H1 (cell line): Measurements from ENCODE around the gene POLD4. TPM values are rescaled to one million over a fixed set of nuclear protein-coding genes. Genes with fewer than 3 reads are reported as not detected.
A peak's percentile ranks its signal among the peaks of the same experiment; 100 is the strongest.

Source experiments
- CTCF ChIA-PET: fragments of 300-600 bp; sonication (Branson Sonifier 250); formaldehyde crosslinking; loops from one replicate; lab custom pipeline; 2021; ENCODE audit not compliant: partially characterized antibody; lab: Charles Lee
- POLR2A ChIA-PET: fragments of 300-600 bp; sonication (Branson Sonifier 250); formaldehyde crosslinking; loops from one replicate; lab custom pipeline; 2021; ENCODE audit warnings: inconsistent platforms; ENCODE audit not compliant: partially characterized antibody; lab: Charles Lee
- DNase-seq, 2 experiments: peaks; one replicate each; pipeline versions ENCODE4 v3.0.0 to v3.0.0-alpha.2; 2010 to 2022; ENCODE audit warnings: low spot score in 2 of 2, low read depth in 1 of 2, mixed read lengths in 1 of 2
- FAIRE-seq: peaks from 2 replicates; lab custom pipeline; 2011; peaks lifted over from hg19 to GRCh38; lab: Jason Lieb, UNC
- H2AFZ ChIP-seq: 2 replicates; pipeline ENCODE4 v1.8.1; 2012; ENCODE audit warnings: low read length, inconsistent platforms
- H2AK5ac ChIP-seq: 2 replicates; pipeline ENCODE4 v1.6.1; 2013; ENCODE audit warnings: low read depth, low read length
- H2BK120ac ChIP-seq: replicated peaks from 2 replicates; pipeline ENCODE3; 2013; ENCODE audit warnings: low read depth, low read length, inconsistent platforms
- H2BK12ac ChIP-seq: 2 replicates; pipeline ENCODE4 v1.6.1; 2013; ENCODE audit warnings: low read depth, low read length
- H2BK15ac ChIP-seq: 2 replicates; pipeline ENCODE4 v1.6.1; 2013; ENCODE audit warnings: low read length
- H2BK20ac ChIP-seq: 2 replicates; pipeline ENCODE4 v1.6.1; 2013; ENCODE audit warnings: low read length
- H2BK5ac ChIP-seq: 2 replicates; pipeline ENCODE4 v1.6.1; 2013; ENCODE audit warnings: low read depth, low read length
- H3K14ac ChIP-seq: 2 replicates; pipeline ENCODE4 v1.6.1; 2013; ENCODE audit warnings: inconsistent platforms; ENCODE audit not compliant: insufficient read length
- H3K18ac ChIP-seq: 2 replicates; pipeline ENCODE4 v1.6.1; 2013; ENCODE audit warnings: low read length; ENCODE audit errors: extremely low read depth
- H3K23ac ChIP-seq: 2 replicates; pipeline ENCODE4 v1.6.1; 2013; ENCODE audit warnings: inconsistent platforms; ENCODE audit not compliant: insufficient read length
- H3K23me2 ChIP-seq: 2 replicates; pipeline ENCODE4 v1.6.1; 2013; ENCODE audit warnings: low read depth, low read length
- H3K27ac ChIP-seq: 2 replicates; pipeline ENCODE4 v1.6.1; 2011; ENCODE audit warnings: low read depth, low read length, inconsistent platforms
- H3K27me3 ChIP-seq, 4 experiments: replicated peaks in 1 of 4; 1 replicate in 1 of 4; 2 replicates in 3 of 4; pipeline versions ENCODE4 v1.6.1 to v1.8.1; 2011 to 2013; ENCODE audit warnings: low read length in 3 of 4, mild to moderate bottlenecking in 3 of 4, inconsistent platforms in 2 of 4, mixed read lengths in 2 of 4, moderate library complexity in 1 of 4; ENCODE audit not compliant: control insufficient read depth in 3 of 4, insufficient read depth in 3 of 4; ENCODE audit errors: extremely low read depth in 1 of 4
- H3K36me3 ChIP-seq, 4 experiments: 2 replicates each; pipeline versions ENCODE4 v1.6.1 to v1.8.1; 2011 to 2013; ENCODE audit warnings: mild to moderate bottlenecking in 4 of 4, low read length in 3 of 4, moderate library complexity in 2 of 4, control low read depth in 1 of 4, inconsistent platforms in 1 of 4; ENCODE audit not compliant: insufficient read depth in 4 of 4, control insufficient read depth in 2 of 4
- H3K4ac ChIP-seq: replicated peaks from 2 replicates; pipeline ENCODE3; 2013; ENCODE audit warnings: low read length, low read depth, mixed read lengths, inconsistent platforms; ENCODE audit not compliant: insufficient read length
- H3K4me1 ChIP-seq, 4 experiments: replicated peaks in 1 of 4; 1 replicate in 1 of 4; 2 replicates in 3 of 4; pipeline versions ENCODE4 v1.6.1 to v1.8.1; 2011 to 2013; ENCODE audit warnings: low read length in 3 of 4, inconsistent platforms in 2 of 4, mixed read lengths in 1 of 4; ENCODE audit not compliant: insufficient read depth in 4 of 4, control insufficient read depth in 3 of 4
- H3K4me2 ChIP-seq, 2 experiments: 2 replicates each; pipeline versions ENCODE4 v1.6.1 to v1.8.1; 2011 to 2013; ENCODE audit warnings: low read depth in 2 of 2, low read length in 2 of 2, control low read depth in 1 of 2, inconsistent platforms in 1 of 2, mild to moderate bottlenecking in 1 of 2; ENCODE audit not compliant: insufficient read depth in 1 of 2
- H3K4me3 ChIP-seq, 4 experiments: fragments of 200-600, 300-600 bp in 1 of 4; sonication (generic), shearing (Covaris generic), sonication (Bioruptor Twin) in 1 of 4; 2 replicates each; pipeline versions ENCODE4 v1.5.1 to v1.8.1; 2011 to 2016; ENCODE audit warnings: low read length in 4 of 4, low read depth in 3 of 4, control low read depth in 2 of 4, inconsistent platforms in 2 of 4, mild to moderate bottlenecking in 2 of 4, mixed read lengths in 1 of 4, moderate library complexity in 1 of 4; ENCODE audit not compliant: insufficient read depth in 2 of 4; ENCODE audit errors: extremely low read depth in 1 of 4
- H3K56ac ChIP-seq: replicated peaks from 2 replicates; pipeline ENCODE3; 2013; ENCODE audit warnings: low read depth, mild to moderate bottlenecking, mixed read lengths, low read length, inconsistent platforms; ENCODE audit not compliant: insufficient read length
- H3K79me1 ChIP-seq: 2 replicates; pipeline ENCODE4 v1.6.1; 2013; ENCODE audit warnings: low read depth, low read length, control low read depth
- H3K79me2 ChIP-seq, 2 experiments: 2 replicates each; pipeline versions ENCODE4 v1.6.1 to v1.8.1; 2012 to 2013; ENCODE audit warnings: low read length in 2 of 2, mild to moderate bottlenecking in 2 of 2, inconsistent platforms in 1 of 2; ENCODE audit not compliant: insufficient read depth in 2 of 2, control insufficient read depth in 1 of 2
- H3K9ac ChIP-seq, 4 experiments: replicated peaks in 1 of 4; 1 replicate in 1 of 4; 2 replicates in 3 of 4; pipeline versions ENCODE4 v1.6.1 to v1.8.1; 2011 to 2013; ENCODE audit warnings: low read depth in 3 of 4, low read length in 3 of 4, control low read depth in 2 of 4, mild to moderate bottlenecking in 2 of 4, moderate library complexity in 2 of 4, inconsistent platforms in 1 of 4; ENCODE audit errors: extremely low read depth in 1 of 4
- H3K9me3 ChIP-seq, 2 experiments: 2 replicates each; pipeline versions ENCODE4 v1.6.1 to v1.8.1; 2012 to 2013; ENCODE audit warnings: mild to moderate bottlenecking in 2 of 2, moderate library complexity in 2 of 2, control low read depth in 1 of 2, inconsistent platforms in 1 of 2, low read depth in 1 of 2, low read length in 1 of 2, mixed read lengths in 1 of 2; ENCODE audit not compliant: insufficient read depth in 2 of 2
- H4K20me1 ChIP-seq, 2 experiments: replicated peaks in 1 of 2; 2 replicates each; pipeline versions ENCODE3 to v1.8.1; 2011 to 2013; ENCODE audit warnings: inconsistent platforms in 2 of 2, low read length in 2 of 2, mild to moderate bottlenecking in 1 of 2; ENCODE audit not compliant: insufficient read depth in 2 of 2, control insufficient read depth in 1 of 2
- H4K5ac ChIP-seq: 2 replicates; pipeline ENCODE4 v1.6.1; 2013; ENCODE audit warnings: low read length, low read depth, mixed read lengths, inconsistent platforms; ENCODE audit not compliant: insufficient read length
- H4K8ac ChIP-seq: 2 replicates; pipeline ENCODE4 v1.8.0; 2013; ENCODE audit warnings: mild to moderate bottlenecking, moderate library complexity, low read length, inconsistent platforms; ENCODE audit not compliant: insufficient read depth; ENCODE audit errors: extremely low read depth
- H4K91ac ChIP-seq: replicated peaks from 2 replicates; pipeline ENCODE3; 2013; ENCODE audit warnings: low read length, mixed read lengths, inconsistent platforms; ENCODE audit not compliant: insufficient read length
- WGBS, 2 experiments: shearing (Covaris generic) in 1 of 2; methylation state at CpG; one replicate each; pipeline versions ENCODE4 v1.1.6 to v1.1.7; 2013 to 2015; ENCODE audit warnings: low lambda C conversion rate in 2 of 2, mixed read lengths in 2 of 2, inconsistent platforms in 1 of 2, low coverage in 1 of 2, missing lambda C conversion rate in 1 of 2; ENCODE audit not compliant: insufficient replicate concordance in 2 of 2, insufficient coverage in 1 of 2, insufficient read length in 1 of 2; ENCODE audit errors: extremely low coverage in 1 of 2, missing lambda C conversion rate in 1 of 2; 5-methylcytosine and 5-hydroxymethylcytosine counted together
- polyA plus RNA-seq, 7 experiments: library from polyadenylated mRNA; depleted of rRNA in 3 of 7; stranded (reverse) in 5 of 7; unstranded in 2 of 7; fragments of >200 nt in 5 of 7; fragments of 200-250 nt in 2 of 7; gene quantifications; 1 replicate in 5 of 7; 2 replicates in 1 of 7; 4 replicates in 1 of 7; pipeline versions ENCODE4 v1.2.1 to v1.2.3, GENCODE V29; 2011 to 2013; ENCODE audit warnings: missing spikeins in 2 of 7, mixed read lengths in 2 of 7
- total RNA-seq: library from RNA; stranded (reverse); fragmentation: NEBNext Ultra II Directional; extraction: Animal tissue kit (Norgen Biotek cat#: 25700); gene quantifications from 2 replicates; pipeline ENCODE4 v1.2.1, GENCODE V29; 2021

The POLD4 gene
- total and polyA plus RNA-seq, 2 of the 8 experiments (the other 6 are each of a cell fraction or from before 2014, with no cell fraction given) = 21.2 to 46.7 TPM

- Histone ChIP-seq H3K4ac (no peak overlapping the region), H3K23ac (no peak overlapping the region), H2BK120ac (no peak overlapping the region), H4K91ac (no peak overlapping the region), H3K4me1 (peaks cover 0 to 6% (median 6%) of the 10 kb centered on the region in 4 experiments; a peak in 4 of 7 replicates), H3K56ac (no peak overlapping the region), H2BK12ac (0 out of 2 replicates have a peak overlapping the region, but pooled peaks have one; percentile 68), H3K4me3 (no peak overlapping the region), H4K5ac (no peak overlapping the region), H2BK15ac (0 out of 2 replicates have a peak overlapping the region, but pooled peaks have one; percentile 21), H3K14ac (no peak overlapping the region), H3K27me3 (peaks cover 0 to 11% (median 5%) of the 10 kb centered on the region in 4 experiments; a peak in 3 of 7 replicates), H4K20me1 (peaks cover 0 to under 1% of the 10 kb centered on the region in 2 experiments), H3K4me2 (no peak overlapping the region), H3K36me3 (no peaks in the 10 kb centered on the region), H4K8ac (no peak overlapping the region), H3K18ac (no peak overlapping the region), H3K23me2 (peaks cover 11% of the 10 kb centered on the region), H3K27ac (no peak overlapping the region), H3K9me3 (no peaks in the 10 kb centered on the region), H2AK5ac (no peak overlapping the region), H3K79me2 (no peaks in the 10 kb centered on the region), H2BK20ac (no peak overlapping the region), H3K9ac (no peak overlapping the region), H3K79me1 (no peaks in the 10 kb centered on the region), H2BK5ac (no peak overlapping the region), H2AFZ (no peak overlapping the region)
- ChIA-PET POLR2A (interaction anchor here (0.6 to 2.2 kb wide), 5 partner anchors 13 to 88 kb away, joined by 3 to 7 read pairs (median 5); partner anchors contain the start of genes CLCF1 and POLD4), CTCF (interaction anchor here (0.6 to 34.8 kb wide), 11 partner anchors 8 to 208 kb away, joined by 3 to 1305 read pairs (median 4); partner anchors contain the start of genes CLCF1, PITPNM1 and POLD4)
- no peak for DNase-seq
- WGBS, 2 experiments = 67% methylated on average over 6 of the region's 6 CpGs; no CpG with 5 or more reads in 1 of the 2 experiments
- no peak for FAIRE-seq
These were observed 34.2 kb upstream of the POLD4 start for GRCh38 chr11:67387518-67387917.
